Measurements from ENCODE around the gene KIF18A.
"Not testable (repeated sequence)": the region's sequence is repeated elsewhere in the genome, so short reads cannot be mapped to it uniquely, and the experiment has no call there.

DNA sequence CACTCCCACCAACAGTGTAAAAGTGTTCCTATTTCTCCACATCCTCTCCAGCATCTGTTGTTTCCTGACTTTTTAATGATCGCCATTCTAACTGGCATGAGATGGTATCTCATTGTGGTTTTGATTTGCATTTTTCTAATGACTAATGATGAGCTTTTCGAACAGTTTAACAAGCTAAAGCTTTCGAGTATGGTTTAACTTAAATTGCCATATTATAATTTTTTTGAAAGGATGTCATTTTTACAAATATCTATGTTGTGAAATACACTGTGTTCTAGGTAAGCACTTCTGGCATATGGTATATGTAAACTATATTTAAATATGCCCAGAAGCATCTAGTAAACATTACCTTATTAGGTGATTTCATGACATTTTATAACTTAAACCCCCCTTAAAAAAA, 20.3 kb downstream of the KIF18A start:
- TF ChIP-seq, protein P1, sequence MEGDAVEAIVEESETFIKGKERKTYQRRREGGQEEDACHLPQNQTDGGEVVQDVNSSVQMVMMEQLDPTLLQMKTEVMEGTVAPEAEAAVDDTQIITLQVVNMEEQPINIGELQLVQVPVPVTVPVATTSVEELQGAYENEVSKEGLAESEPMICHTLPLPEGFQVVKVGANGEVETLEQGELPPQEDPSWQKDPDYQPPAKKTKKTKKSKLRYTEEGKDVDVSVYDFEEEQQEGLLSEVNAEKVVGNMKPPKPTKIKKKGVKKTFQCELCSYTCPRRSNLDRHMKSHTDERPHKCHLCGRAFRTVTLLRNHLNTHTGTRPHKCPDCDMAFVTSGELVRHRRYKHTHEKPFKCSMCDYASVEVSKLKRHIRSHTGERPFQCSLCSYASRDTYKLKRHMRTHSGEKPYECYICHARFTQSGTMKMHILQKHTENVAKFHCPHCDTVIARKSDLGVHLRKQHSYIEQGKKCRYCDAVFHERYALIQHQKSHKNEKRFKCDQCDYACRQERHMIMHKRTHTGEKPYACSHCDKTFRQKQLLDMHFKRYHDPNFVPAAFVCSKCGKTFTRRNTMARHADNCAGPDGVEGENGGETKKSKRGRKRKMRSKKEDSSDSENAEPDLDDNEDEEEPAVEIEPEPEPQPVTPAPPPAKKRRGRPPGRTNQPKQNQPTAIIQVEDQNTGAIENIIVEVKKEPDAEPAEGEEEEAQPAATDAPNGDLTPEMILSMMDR (IDR thresholded peaks at IDR 0.05; ENCODE audit: poor library complexity, severe bottlenecking), result not testable (repeated sequence)
- TF ChIP-seq, protein P2, sequence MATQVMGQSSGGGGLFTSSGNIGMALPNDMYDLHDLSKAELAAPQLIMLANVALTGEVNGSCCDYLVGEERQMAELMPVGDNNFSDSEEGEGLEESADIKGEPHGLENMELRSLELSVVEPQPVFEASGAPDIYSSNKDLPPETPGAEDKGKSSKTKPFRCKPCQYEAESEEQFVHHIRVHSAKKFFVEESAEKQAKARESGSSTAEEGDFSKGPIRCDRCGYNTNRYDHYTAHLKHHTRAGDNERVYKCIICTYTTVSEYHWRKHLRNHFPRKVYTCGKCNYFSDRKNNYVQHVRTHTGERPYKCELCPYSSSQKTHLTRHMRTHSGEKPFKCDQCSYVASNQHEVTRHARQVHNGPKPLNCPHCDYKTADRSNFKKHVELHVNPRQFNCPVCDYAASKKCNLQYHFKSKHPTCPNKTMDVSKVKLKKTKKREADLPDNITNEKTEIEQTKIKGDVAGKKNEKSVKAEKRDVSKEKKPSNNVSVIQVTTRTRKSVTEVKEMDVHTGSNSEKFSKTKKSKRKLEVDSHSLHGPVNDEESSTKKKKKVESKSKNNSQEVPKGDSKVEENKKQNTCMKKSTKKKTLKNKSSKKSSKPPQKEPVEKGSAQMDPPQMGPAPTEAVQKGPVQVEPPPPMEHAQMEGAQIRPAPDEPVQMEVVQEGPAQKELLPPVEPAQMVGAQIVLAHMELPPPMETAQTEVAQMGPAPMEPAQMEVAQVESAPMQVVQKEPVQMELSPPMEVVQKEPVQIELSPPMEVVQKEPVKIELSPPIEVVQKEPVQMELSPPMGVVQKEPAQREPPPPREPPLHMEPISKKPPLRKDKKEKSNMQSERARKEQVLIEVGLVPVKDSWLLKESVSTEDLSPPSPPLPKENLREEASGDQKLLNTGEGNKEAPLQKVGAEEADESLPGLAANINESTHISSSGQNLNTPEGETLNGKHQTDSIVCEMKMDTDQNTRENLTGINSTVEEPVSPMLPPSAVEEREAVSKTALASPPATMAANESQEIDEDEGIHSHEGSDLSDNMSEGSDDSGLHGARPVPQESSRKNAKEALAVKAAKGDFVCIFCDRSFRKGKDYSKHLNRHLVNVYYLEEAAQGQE (IDR thresholded peaks at IDR 0.05; ENCODE audit: borderline replicate concordance), result not testable (repeated sequence)
- not testable (repeated sequence) for TF ChIP-seq RAD21 (conservative IDR thresholded peaks at IDR 0.05); EZH2 (IDR thresholded peaks at IDR 0.05; ENCODE audit: borderline replicate concordance, insufficient read depth, low read length, poor library complexity, severe bottlenecking); POLR2AphosphoS5 (IDR thresholded peaks at IDR 0.05); TAF1 (IDR thresholded peaks at IDR 0.05; ENCODE audit: low read depth)
